Psoas muscle (tissue), 8 donors: ENCODE results near the gene WNT7A. TPM values are rescaled to one million over a fixed set of nuclear protein-coding genes. Genes with fewer than 3 reads are reported as not detected.

Experiments
- ATAC-seq, 4 donors: fragments of 200-7000 bp; cut with Tn5 transposase; one replicate each; pipeline ENCODE4 v1.9.1; 2020; ENCODE audit warnings: moderate library complexity in 3 of 4, mild to moderate bottlenecking in 2 of 4
- DNase-seq, 2 donors: peaks; one replicate each; pipeline ENCODE4 v3.0.0-alpha.2; 2020
- H3K27ac ChIP-seq: fragments of 200-600 bp; one replicate; pipeline ENCODE4 v1.8.0; 2022
- H3K27me3 ChIP-seq, 3 donors: fragments of 200-600 bp in 1 of 3; one replicate each; pipeline versions ENCODE4 v1.6.1 to v1.8.0; 2013 to 2022; ENCODE audit warnings: low read length in 2 of 3, mild to moderate bottlenecking in 2 of 3, moderate library complexity in 1 of 3; ENCODE audit not compliant: insufficient read depth in 3 of 3
- H3K36me3 ChIP-seq, 2 donors: fragments of 200-600 bp in 1 of 2; one replicate each; pipeline versions ENCODE4 v1.6.1 to v1.8.0; 2013 to 2022; ENCODE audit warnings: low read depth in 1 of 2, mild to moderate bottlenecking in 1 of 2, moderate library complexity in 1 of 2; ENCODE audit not compliant: insufficient read depth in 1 of 2
- H3K4me1 ChIP-seq: fragments of 200-600 bp; one replicate; pipeline ENCODE4 v1.8.0; 2022
- H3K4me3 ChIP-seq: fragments of 200-600 bp; one replicate; pipeline ENCODE4 v1.8.0; 2022; ENCODE audit warnings: mild to moderate bottlenecking
- H3K9me3 ChIP-seq: fragments of 200-600 bp; one replicate; pipeline ENCODE4 v1.8.0; 2022
- CTCF ChIP-seq: fragments of 200-600 bp; IDR thresholded peaks from one replicate; pipeline ENCODE4 v1.8.0; 2022; ENCODE audit warnings: antibody characterized with exemption
- WGBS, 3 donors: extraction: QIAGEN DNeasy Blood & Tissue Kit; methylation state at CpG; one replicate each; pipeline versions ENCODE4 v1.1.6 to v1.1.7; 2013; 5-methylcytosine and 5-hydroxymethylcytosine counted together
- intact Hi-C, 2 donors: fragments of 100-400 bp; cut with DNase I; formaldehyde crosslinking; loops; one replicate each; pipeline versions ENCODE4 v1.11.0 to v1.14.2; 2022
- polyA plus RNA-seq, 3 donors: library from polyadenylated mRNA; stranded (reverse); fragments of 200-250 nt; gene quantifications; one replicate each; pipeline ENCODE4 v1.2.3, GENCODE V29; 2013
- total RNA-seq, 4 donors: library from RNA; stranded (reverse); fragmentation: NEBNext Ultra II Directional in 2 of 4; extraction: Animal tissue kit (Norgen Biotek cat#: 25700) in 2 of 4; gene quantifications; one replicate each; pipeline versions ENCODE4 v1.2.1 to v1.2.4, GENCODE V29; 2021 to 2023
- donor health status: healthy with polysubstance abuse.
- donor health status: DM: no; HTN: no; CAD: no; lungs with moderate emphysema.
- donor health status: Bipolar disorder and iron deficiency.
- donor health status: healthy.
- donor health status: DM: yes; HTN: yes; CAD: no.
- donor health status: DM: no; HTN: no; CAD: no.
- donor health status: DM: no; HTN: no; CAD: no.
- donor health status: DM: yes; HTN: yes; CAD: no.

The WNT7A gene
- total and polyA plus RNA-seq, 7 donors: 0.04 TPM; not detected in 6

GRCh38 chr3:13853978-13854296 lies 25.9 kb downstream of the WNT7A start:
- no peak for TF ChIP-seq CTCF
- intact Hi-C loops: no loop called here
- ATAC-seq (no peak), DNase-seq (no peak)
- WGBS, 3 donors: 70 to 80% (median 77%) methylated on average over 1 of the region's 1 CpG
- Histone ChIP-seq H3K9me3 (no peaks in the 10 kb centered on the region), H3K4me3 (no peak overlapping the region), H3K4me1 (no peaks in the 10 kb centered on the region), H3K36me3 (no peaks in the 10 kb centered on the region), H3K27ac (no peak overlapping the region), H3K27me3 (peaks cover 0 to 39% (median 14%) of the 10 kb centered on the region in 3 donors)

DNA sequence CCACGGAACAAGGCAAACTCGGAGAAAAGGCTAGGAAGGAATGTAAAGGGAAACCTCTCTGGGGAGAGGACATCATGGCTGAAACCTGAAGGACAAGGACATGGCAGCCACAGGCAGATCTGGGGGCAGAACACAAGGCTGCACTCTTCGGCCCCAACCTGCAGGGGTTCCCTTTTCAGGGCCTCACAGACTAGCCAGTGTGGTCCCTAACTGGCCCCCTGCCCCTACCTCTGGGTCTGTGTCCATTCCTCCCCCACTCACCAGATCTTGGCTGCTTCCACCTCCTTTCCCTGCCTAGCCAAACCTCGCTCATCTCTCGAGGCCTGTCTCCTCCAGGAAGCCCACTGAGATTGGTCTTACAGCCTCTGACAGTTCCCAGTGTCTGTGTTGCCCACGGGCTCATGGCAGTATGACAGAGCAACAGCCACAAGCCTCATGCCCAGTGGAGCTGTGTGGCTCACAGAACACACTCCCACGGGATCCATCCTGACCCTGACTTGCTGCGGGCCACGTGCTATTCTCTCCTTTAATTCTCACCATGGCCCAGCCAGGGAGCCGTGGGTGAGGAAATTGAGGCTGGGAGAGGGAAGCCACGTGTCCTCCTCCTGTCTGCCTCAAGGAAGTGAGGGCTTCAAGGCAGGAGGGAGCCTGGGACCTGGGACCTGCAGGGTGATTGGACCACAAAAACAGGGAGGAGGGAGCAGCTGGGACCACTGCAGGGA lies 26.5 kb downstream of the WNT7A start:
- Histone ChIP-seq H3K9me3 (no peaks in the 10 kb centered on the region), H3K4me1 (no peaks in the 10 kb centered on the region), H3K27me3 (peaks cover 0 to 35% (median 12%) of the 10 kb centered on the region in 3 donors), H3K4me3 (no peak overlapping the region), H3K27ac (no peak overlapping the region), H3K36me3 (no peaks in the 10 kb centered on the region)
- TF ChIP-seq CTCF: no peak
- intact Hi-C loops: no loop called here
- no peak for ATAC-seq
- no peak for DNase-seq
- WGBS, 3 donors: 65 to 67% (median 66%) methylated on average over 11 of the region's 11 CpGs

DNA sequence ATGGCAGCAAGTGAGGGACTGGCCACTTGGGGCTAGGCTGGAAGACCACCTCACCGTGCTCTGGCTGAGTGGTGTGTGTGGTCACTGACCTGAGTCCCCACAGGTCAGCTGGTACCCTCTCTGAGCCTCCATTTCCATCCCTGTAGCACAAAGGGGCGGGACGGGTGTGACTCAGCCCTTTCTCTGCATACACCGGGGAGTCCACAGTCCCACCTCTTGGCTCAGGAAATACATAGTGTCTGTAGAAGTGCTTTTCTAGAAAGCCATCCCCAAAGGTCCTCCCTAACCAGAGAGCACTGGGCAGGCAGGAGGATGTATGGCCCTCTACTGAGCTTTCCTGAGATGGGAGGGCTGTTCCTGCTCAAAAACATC lies 27.2 kb downstream of the WNT7A start:
- H3K4me3 ChIP-seq: no peak overlapping the region
- no peaks in the 10 kb centered on the region for H3K36me3 ChIP-seq
- intact Hi-C loops: no loop called here
- no peak for ATAC-seq
- no peaks in the 10 kb centered on the region for H3K4me1 ChIP-seq
- 55 to 72% (median 62%) methylated on average over 4 of the region's 4 CpGs for WGBS, 3 donors
- peaks cover 0 to 27% (median 10%) of the 10 kb centered on the region in 3 donors for H3K27me3 ChIP-seq
- no peaks in the 10 kb centered on the region for H3K9me3 ChIP-seq
- DNase-seq: no peak
- no peak for TF ChIP-seq CTCF
- H3K27ac ChIP-seq: no peak overlapping the region

DNA sequence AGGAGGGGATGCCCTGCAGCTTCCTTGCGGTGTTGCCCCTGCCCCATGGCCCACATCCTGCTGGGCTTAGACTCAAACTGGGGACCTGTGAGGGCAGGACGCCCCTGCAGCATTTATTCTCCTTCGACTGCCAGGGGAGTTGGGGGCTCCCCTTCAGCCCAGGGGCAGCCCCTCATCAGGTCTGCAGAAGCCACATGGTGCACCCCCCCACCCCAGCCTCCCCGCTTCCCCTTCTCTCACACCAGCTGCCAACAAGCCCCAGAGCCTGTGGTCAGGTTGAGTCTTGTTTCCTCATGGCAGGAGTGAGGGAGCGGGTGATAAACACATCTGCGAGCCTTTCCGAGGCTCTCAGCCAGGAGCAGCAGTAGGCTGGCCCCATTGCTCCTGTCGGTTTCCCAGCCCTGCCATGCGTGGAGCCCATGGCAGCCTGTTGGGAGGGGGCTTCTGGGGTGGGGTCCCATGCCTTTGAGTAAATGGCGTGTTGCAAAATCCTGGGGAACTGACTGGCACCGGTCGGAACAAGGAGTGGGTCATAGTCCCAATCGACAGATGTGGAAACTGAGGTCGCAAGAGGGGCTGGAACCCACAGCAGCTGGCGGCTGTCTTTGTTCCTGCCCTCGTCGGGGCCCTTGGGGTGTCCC lies 27.8 kb downstream of the WNT7A start:
- Histone ChIP-seq H3K4me1 (no peaks in the 10 kb centered on the region), H3K27ac (no peak overlapping the region), H3K9me3 (no peaks in the 10 kb centered on the region), H3K4me3 (no peak overlapping the region), H3K36me3 (no peaks in the 10 kb centered on the region), H3K27me3 (peaks cover 0 to 27% (median 10%) of the 10 kb centered on the region in 3 donors)
- TF ChIP-seq CTCF: no peak
- intact Hi-C loops: no loop called here
- DNase-seq (no peak), ATAC-seq (no peak)
- WGBS, 3 donors: 78 to 84% (median 79%) methylated on average over 17 of the region's 17 CpGs
